GM18508 (cell line): Measurements from ENCODE around the gene MFRP.

ENCODE experiments used
- ATAC-seq: cut with Tn5 transposase; IDR thresholded peaks from one replicate; pipeline ENCODE4 v1.9.1; 2021; ENCODE audit warnings: moderate number of reproducible peaks; ENCODE audit not compliant: insufficient read depth, unreplicated experiment

The MFRP gene

DNA sequence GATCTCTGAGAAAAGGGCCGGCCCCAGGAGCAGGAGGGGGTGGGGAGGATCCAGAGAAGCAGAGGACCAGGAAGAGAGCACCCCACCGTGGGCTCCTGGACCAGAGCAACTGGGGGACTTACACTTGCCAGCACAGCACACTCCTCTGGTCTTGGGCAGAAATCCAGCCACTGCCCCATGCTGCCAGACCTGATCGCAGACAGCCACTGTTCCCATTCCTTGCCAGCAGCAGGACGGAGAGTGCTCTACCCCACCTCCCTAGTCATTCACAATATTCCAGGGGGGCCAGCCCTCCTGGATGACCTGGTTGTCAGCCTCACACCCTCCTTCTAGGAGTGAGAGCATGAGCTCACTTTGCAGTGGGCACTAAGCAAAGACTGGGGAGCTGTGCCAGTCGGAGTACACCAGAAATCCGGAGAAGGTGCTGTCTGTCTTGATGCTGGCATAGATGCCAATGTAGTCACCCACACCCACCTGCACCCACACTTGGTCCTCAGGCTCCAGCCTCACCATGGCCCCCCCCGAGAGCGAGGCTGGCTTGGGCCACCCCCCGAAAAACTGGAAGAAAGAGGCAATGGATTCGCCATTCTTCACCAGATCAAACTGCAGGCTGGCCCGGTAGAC lies 7.4 kb downstream of the MFRP start:
- no peak for ATAC-seq

DNA sequence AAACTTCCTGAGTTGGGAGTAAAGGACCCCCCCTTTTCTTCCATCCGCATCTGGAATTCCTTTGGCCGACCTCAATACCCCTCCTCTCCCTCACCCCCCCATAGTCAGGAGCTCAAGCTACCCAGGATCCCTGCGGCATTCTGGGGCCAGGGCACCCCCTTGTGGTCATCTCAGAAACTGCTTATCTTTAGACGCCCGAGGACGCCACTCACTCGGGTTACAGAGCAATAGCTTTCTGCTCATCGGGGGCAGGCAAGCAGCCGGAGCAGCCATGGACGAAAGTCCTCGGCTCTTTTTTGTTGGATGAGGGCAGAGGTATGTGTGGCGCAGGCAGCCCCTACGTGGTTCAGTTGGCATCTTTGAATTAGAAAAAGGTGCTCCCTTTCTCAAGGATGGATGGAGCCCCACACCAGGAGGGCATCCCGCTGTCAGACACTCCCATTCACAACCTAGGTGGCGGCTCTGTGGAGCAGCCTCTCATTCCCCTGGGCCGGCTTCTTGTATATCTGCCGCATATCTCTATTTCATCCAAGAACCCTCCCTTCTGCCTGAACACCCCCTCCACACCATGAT lies 8.1 kb downstream of the MFRP start:
- ATAC-seq, result no peak

DNA sequence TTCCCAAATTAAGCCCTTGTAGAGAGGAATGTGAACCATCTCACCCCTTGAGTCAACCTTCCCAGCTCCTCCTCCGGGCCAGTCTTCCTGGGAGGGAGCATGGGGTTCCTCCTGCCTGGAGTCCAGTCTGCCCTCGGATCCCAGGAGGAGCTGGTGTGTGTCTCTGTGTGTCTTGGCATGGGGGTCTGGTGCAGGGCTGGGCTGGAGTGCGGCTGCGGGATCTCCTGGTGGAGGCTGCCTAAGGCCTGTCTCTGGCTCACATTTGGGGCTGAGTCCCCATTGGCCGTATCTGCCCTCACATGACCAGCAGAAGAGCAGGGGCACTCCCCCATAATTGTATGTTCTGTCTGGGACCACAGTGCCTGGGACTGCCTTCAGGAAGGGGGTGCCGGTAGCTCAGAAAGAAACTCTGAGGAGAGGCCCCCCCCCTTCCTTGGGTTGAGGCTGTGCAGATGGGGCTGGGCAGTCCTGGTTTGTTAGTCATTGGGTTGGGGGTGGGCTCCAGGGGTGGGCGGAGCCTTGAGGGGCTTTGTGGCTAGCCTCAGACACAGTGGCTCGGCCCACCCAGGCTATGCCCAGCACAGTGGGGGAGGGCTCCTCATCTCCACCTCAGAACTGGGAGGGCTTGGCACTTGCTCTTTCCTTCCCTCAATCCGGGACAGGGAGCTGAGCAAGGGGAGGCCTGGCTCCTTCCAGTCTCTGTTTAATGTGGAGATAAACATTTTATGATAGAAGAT lies 8.8 kb downstream of the MFRP start:
- ATAC-seq, result no peak

DNA sequence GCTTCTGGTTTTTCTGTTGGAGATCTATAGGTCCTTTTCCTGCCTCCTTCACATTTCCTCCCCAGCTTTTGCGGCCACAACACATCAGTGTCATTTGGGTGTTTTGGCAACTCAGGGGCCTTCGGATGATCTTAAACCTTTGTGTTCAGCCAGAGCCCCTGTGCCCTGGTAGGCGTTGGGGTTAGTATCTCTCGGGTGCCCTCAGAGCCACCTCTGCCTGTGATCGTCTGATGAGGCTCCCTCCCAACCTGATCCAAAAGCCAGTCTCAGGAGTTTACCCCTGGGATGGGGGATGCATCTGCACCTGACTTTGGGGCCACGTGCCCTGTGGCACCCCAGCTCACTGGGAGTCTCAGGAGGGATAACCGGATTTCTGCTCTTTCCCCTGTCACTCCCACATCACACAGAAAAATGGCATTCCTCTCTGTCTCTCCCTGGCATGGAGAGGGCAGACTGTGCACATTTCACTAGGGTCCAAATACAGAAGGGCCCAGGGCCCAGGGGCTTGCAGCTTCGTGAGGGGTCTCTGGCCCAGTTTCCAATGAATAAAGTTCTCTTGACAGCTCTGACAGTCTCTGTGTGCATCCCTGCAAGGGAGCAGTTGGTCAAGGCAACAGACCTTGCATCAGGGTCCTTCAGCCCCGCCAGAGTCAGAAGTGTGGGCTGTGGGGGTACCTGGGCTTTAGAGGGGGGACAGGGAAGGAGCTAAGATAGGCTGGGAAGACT lies 9.6 kb downstream of the MFRP start:
- no peak for ATAC-seq

DNA sequence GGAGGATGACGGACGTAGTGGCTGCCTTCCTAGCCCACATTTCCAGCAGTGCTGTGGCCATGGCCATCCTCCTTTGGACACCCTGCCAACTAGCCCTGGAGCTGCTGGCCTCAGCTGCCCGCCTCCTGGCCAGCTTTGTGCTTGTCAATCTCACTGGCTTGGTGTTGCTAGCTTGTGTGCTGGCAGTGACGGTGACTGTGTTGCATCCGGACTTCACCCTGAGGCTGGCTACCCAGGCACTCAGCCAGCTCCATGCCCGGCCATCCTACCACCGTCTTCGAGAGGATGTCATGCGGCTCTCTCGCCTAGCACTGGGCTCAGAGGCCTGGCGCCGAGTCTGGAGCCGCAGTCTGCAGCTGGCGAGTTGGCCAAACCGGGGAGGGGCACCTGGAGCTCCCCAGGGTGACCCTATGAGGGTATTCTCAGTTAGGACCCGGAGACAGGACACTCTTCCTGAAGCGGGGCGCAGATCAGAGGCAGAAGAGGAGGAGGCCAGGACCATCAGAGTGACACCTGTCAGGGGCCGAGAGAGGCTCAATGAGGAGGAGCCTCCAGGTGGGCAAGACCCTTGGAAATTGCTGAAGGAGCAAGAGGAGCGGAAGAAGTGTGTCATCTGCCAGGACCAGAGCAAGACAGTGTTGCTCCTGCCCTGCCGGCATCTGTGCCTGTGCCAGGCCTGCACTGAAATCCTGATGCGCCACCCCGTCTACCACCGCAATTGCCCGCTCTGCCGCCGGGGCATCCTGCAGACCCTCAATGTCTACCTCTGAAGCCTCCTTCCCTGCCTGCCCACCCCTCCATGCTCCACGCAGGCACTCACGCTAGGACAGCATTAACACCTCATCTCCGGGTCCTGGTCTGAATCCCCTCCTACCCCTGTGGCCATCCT lies 10.6 kb downstream of the MFRP start:
- ATAC-seq, result no peak

DNA sequence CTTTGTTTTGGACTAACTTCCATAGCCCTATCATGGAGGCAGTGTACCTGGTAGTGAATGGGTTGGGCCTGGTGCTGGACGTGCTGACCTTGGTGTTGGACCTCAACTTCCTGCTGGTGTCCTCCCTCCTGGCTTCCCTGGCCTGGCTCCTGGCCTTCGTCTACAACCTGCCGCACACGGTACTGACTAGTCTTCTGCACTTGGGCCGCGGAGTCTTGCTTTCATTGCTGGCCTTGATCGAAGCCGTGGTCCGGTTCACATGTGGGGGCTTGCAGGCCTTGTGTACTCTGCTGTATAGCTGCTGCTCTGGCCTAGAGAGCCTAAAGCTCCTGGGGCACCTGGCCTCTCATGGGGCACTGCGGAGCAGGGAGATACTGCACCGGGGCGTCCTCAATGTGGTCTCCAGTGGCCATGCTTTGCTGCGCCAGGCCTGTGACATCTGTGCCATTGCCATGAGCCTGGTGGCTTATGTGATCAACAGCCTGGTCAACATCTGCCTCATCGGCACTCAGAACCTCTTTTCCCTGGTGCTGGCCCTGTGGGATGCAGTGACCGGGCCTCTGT lies 11.3 kb downstream of the MFRP start:
- no peak for ATAC-seq

DNA sequence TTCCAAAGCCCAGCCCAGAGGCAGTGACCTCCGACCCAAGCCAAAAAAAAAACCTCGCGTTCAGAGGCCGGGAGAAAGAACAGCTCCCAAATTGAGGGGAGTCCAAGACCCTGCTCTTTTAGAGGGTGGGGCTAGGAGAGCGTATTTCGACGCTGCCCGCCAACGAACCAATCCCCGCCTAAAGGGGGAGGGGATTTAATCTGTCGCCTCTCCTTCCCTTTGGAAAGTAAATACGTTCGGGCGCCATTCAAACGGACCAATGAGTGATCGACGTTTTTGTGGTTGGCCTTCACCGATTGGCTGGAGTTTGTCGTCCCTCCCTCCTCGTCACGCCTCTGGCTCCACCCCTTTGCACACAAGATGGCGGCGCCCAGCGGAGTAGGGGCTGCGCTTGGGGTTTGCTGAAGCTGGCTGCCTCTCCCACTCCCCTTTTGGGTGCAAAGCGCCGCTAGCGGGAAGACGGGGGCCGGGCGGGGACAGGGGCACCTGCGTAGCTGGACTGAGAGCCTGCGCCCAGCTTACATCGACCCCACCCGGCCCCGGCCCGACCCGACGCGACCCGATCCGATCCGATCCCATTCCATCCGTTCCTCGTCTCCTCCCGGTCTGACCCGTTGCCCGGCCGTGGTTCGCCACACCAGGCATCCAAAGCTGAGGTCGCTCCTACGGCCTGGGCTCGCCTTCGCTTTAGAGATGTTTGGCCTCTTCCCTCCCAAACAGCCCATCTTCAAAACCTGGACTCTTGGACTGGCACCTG lies 12.2 kb downstream of the MFRP start, which contains the start of gene RNF26:
RNF26 (plus strand) TSS at position 354 of the 757 bp plus-strand sequence. CDS start 596 bp downstream, outside the sequence.
- ATAC-seq, result peak; percentile 82

DNA sequence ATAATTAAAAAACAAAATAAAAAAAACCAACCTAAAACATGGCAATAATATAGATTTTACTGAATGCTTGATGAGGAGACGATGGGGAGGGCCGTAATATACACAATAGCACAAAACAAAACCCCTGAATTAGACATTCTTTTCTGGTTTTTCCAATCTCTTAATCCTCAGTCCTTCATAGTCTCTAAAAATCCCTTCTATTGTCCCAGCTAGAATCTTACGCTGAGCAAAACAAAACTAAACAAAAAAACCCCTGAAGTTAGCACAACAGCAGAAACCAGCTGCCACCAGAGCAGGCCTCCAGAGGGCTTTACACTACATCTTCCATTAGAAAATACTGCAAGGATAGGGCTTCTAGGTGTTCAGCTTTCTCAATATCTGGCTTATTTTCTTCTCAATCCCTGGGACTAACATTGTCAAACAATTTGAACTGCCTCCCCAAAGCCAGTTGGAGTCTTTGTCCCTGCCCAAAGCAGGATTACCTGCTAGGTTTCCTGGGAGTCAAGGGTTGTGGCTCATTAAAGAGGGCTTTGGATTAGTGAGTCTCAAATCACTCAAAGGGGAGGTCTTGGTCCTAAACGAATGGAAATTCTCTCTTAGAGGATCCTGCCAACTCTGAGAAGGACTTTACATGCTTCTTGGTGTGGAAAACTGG lies 14.3 kb downstream of the MFRP start:
- ATAC-seq, result no peak

DNA sequence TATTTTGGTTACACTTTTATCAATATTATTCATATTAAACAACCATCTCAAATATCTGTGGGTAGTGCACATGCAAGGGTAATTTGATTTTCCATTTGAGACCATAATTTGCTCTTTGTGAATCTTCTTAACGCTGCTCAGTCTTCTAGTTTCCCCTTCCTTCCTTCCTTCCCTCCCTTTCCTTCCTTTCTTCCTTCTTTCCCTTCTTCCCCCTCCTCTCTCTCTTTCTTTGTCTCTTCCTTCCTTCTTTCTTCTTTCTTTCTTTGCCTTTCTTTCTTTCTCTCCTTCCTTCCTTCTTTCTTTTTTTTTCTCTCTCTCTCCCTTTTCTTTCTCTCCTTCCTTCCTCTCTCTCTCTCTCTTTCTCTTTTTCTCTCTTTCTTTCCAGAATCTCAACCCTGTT lies 16.3 kb downstream of the MFRP start:
- no peak for ATAC-seq

DNA sequence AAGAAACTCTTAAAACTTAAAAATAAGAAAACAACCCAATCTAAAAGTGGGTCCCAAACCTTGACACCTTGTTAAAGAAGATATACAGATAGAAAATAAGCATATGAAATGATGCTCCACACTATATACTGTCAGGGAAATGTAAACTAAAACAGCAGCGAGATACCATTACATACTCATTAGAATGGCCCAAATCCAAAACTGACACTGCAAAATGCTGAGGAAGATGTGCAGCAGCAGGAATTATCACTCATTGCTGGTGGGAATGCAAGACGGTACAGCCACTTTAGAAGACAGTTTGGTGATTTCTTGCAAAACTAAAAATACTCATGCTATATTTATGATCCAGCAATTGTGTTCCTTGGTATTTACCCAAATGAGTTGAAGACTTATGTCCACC lies 17.2 kb downstream of the MFRP start:
- no peak for ATAC-seq

DNA sequence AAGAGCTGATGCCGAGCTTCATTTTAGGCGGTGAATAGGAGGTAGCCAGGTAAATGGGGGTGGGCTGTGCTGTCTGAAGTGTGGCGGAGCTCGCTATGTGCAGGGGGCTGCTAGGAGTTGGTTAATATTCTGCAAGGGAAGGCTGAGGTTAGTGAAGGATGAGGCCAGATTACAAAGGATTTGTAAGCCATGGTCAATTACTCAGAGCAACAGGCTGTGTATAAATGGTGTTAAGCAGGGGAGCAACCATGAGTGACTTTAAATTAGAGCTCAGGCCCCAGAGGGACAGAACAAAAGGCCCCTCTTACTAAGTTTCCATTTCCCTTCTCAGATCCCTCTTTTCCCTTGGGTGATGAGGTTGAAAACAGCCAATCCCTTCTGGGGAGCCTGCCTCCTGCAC lies 22.3 kb downstream of the MFRP start:
- ATAC-seq, result no peak

DNA sequence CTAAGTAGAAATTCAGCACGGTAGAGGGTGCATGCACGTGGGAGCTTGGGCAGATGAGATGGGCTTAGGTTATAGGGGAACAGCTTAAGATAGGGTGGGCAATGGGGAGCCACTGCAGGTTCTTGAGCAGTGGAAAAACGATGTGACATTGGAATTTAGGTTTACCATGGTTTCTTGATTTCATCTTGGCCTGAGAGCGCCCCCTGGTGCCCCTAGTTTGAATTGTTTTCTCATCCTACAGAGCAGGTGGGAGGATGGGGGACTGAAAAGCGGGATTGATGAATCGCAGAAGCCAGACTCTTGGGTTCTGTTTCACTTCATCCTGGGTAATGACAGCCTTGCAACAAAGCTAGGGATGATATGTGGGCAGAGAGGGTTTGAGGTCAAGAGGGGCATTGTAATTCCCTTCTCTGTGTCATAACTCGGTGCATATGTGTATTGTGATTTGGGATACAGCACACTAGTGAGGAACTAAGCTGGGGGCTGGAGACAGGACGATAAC lies 22.9 kb downstream of the MFRP start:
- no peak for ATAC-seq

DNA sequence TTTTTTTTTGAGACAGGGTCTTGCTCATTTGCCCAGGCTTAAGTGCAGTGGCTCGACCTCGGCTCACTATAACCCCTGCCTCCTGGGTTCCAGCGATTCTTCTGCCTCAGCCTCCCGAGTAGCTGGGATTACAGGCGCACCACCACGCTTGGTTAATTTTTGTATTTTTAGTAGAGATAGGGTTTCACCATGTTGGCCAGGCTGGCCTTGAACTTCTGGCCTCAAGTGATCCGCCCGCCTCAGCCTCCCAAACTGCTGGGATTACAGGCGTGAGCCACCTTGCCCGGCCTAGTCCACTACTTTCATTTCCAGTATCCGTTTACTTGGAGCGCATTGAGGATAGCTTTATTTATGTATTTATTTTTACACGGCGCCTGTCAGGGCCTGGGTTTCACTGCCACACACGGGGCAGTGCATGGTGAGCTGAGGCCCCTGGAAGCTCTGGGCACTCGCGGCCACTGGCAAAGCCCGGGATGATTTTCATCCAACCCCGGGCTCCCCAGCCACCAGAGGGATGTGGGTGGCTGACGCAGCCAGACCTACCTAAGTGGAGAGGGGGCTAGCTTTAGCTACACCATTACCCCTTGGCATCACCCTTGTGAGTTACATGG lies 23.5 kb downstream of the MFRP start:
- ATAC-seq, result no peak

DNA sequence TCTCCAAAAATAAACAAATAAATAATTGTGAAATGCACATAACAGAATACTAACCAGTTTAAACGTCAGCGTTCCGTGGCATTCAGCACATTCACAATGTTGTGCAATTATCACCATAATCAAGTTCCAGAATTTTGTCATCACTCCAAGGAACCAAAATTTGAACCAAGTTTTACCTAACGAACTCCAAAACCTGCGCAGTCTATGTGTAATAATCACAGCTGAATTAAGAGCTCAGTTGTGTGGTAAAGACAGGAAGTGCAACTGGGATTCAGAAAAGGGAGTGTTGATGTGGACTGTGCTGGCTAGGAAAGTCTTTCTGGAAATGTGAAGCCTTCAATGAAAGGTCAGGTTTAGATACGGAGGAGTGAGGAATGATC lies 24.2 kb downstream of the MFRP start:
- ATAC-seq, result no peak

DNA sequence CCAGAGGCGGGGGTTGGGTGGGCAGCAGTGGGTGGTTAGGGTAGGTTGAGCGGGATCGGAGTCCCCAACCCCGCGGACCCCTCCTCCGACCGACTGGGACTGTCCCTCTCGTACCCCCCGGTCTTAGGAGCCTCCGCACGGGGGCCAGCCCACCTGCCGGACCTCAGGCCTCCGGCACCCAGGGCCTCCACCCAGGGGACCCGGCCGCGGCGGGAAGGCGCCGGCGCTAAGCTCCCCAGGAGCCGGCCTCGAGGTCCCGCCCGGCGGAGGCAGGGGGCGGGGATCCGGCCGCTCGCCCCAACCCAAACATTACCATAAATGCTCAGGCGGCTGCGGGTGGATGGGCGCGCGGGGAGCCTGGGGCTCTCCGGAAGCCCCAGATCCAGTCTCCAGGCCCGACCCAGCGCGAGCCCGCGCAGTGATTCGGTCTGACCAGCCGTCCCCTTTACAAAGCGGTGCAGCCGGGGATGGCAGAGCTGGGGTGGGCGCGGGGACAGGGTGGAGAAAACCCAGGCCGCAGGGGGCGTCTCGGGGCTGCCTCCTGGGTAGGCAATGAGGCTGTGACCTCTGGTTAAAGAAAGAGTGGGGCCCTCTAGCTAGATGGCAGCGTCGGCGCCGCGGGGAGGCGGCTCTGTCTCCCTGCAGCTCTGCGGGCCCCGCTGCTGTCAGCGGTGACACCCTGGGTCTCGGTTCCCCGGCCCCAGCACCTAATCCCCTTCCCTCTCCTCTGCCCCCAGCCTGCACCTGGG lies 25.6 kb downstream of the MFRP start:
- ATAC-seq, result no peak

DNA sequence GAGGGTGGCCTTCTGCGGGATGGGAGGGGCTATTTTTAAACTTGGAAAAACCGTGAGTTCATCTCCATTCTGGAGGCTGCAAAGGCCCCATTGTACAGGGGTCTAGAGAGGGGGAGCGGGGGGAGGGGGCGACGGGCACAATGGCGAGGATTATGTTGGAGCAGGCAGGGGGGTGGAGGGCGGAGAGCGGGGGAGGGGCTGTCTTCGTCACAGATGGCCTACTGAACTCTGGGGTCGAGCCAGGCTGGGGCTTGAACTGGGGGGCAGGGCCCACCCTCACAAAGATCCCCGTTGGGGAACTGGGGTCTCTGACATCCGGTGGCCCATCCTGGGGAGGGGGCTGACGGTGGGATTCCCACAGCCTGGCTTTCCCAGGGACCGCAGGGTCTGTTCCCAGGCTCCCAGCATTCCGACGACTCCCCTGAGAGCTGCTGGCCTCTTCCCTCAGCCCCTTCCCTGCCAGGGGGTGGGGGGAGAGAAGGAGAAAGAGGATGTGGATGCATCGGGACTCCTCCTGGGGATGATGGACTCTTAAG lies 26.2 kb downstream of the MFRP start:
- no peak for ATAC-seq

DNA sequence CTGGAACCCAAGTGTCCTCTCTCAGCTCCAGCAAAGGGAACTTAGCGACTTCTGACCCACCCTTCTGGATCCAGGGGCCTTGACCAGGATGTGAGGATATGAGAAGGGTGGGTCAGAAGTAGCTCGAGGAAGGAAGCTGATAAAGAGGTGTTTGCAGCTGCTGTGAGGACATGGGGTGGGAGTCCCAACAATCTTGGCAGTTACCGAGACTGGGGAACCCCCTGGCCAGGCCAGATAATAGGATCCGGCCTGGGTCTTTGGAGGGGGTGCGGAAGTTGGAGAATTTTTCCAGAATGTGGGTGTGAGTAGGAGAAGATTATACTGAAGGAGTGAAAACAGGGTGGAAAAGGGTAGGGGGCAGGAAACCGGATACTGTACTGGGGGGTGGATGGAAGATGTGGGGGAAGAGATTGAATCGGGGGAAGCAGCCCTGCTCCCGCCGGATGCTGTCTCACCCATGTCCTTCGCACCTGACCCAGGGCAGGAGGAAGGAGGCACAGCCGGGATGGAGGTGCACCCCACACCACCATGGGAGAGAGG lies 26.7 kb downstream of the MFRP start:
- ATAC-seq, result no peak
